AG09319 (cell line): ENCODE data around the gene LBH.

Experiments used
- DNase-seq: peaks from one replicate; pipeline ENCODE4 v3.0.0-alpha.2; 2010; ENCODE audit warnings: low read depth; ENCODE audit errors: extremely low read depth
- TF ChIP-seq, protein P1 (sequence below): IDR thresholded peaks from 2 replicates; pipeline ENCODE4 v1.5.1; 2011; ENCODE audit warnings: low read depth, mild to moderate bottlenecking, inconsistent platforms, low read length, moderate library complexity

The LBH gene

GRCh38 chr2:30287857-30288513 lies 56.7 kb downstream of the LBH start:
- DNase-seq = no peak
- TF ChIP-seq, protein P1, sequence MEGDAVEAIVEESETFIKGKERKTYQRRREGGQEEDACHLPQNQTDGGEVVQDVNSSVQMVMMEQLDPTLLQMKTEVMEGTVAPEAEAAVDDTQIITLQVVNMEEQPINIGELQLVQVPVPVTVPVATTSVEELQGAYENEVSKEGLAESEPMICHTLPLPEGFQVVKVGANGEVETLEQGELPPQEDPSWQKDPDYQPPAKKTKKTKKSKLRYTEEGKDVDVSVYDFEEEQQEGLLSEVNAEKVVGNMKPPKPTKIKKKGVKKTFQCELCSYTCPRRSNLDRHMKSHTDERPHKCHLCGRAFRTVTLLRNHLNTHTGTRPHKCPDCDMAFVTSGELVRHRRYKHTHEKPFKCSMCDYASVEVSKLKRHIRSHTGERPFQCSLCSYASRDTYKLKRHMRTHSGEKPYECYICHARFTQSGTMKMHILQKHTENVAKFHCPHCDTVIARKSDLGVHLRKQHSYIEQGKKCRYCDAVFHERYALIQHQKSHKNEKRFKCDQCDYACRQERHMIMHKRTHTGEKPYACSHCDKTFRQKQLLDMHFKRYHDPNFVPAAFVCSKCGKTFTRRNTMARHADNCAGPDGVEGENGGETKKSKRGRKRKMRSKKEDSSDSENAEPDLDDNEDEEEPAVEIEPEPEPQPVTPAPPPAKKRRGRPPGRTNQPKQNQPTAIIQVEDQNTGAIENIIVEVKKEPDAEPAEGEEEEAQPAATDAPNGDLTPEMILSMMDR = no peak

DNA sequence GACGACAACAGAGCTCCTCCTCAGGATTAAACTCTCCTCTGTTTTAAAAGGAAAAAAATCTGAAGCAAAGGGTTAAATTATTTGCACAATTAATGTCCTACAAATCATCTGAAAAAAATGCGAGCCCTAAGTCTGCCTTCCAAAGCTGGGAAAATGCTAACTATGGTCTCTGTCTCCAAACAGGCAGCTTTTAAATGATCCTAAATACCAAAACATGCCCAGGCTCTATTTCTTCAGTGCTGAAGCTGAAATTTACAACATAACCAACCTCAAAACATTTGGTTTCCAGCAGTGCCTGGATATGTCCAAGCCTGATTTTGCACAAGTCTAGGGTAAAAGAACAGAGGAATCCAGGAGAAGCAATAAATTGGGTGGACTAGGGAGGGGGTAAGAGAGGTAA lies 57.2 kb downstream of the LBH start:
- no peak for DNase-seq
- TF ChIP-seq, protein P1 = no peak

GRCh38 chr2:30293303-30293921 lies 62.1 kb downstream of the LBH start:
- peak; percentile 24 for DNase-seq
- TF ChIP-seq, protein P1 = no peak

DNA sequence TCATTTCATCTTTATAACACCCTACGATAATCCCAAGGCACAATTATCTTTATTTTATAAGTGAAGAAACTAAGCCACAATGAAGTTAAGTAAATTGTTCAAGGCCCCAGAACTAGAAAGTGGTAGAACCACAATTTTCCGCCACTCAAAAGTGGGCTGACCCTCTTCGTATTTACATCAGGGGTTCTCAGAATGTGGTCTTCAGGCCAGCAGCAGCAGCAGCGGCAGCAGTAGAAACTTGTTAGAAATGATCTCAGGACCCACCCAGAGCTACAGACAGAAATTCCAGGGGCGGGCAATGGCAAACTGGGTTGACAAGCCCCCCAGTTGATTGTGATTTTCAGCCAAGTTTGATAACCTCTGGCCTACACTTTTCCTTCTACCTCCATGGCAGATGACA lies 62.8 kb downstream of the LBH start:
- DNase-seq = no peak
- TF ChIP-seq, protein P1 = no peak

DNA sequence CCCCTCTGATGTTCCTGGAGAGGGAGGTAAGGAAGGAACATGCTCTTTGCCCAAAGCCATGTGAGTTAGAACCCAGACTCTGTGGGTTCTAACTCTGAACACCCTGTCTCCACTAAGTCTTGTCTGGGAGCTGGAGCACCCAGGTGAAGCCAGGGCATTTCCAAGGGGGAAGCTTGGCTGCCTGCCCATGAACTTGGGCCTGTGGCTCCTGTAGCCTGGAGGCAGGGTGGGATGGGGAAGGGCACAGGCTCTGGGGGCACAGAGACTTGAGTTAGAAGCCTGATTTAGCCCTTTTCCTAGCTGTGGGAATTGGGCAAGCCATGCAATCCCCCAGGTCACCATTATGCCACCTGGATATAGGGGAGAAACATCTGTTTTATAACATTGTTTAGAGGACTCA lies 65.2 kb downstream of the LBH start:
- TF ChIP-seq, protein P1 = no peak
- DNase-seq = no peak

DNA sequence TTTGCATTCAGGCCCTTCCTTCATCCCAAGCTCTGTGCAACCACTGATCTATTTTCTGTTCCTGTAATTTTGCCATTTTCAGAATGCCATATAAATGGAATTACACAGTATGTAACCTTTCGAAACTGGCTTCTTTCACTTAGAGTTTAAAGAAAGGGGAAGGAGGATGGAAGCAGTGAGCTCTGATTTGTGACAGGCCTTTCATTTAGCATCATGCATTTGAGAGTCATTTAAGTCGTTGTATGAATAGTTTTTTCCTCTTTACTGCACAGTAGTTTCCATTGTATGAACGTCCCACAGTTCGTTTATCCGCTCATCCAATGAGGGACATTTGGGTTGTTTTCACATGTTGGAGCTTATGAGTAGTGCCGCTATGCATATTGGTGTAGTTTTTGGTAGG lies 67.0 kb downstream of the LBH start:
- no peak for DNase-seq

DNA sequence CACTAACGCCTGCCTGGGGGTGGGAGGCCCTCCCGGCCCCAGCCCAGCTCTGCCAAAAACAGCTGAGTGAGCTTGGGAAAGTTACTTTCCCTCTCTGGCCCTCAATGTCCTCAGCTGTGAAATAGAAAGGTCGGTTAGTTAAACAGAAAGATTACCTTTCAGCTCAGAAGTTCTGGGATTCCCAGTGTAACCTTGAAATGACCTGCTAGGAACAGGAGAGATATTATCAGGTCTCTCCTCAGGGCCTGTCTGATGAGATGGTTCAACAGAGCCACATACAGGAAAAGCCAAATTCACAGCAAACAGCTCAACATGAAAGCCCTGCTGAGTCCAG lies 68.8 kb downstream of the LBH start:
- no peak for DNase-seq
- TF ChIP-seq, protein P1 = no peak

More for the DNA sequence above, 67.0 kb downstream of the LBH start:
- TF ChIP-seq, protein P1 = no peak
